Measurements from ENCODE around the gene BLOC1S3.
A peak's percentile ranks its signal among the peaks of the same experiment; 100 is the strongest.

DNA sequence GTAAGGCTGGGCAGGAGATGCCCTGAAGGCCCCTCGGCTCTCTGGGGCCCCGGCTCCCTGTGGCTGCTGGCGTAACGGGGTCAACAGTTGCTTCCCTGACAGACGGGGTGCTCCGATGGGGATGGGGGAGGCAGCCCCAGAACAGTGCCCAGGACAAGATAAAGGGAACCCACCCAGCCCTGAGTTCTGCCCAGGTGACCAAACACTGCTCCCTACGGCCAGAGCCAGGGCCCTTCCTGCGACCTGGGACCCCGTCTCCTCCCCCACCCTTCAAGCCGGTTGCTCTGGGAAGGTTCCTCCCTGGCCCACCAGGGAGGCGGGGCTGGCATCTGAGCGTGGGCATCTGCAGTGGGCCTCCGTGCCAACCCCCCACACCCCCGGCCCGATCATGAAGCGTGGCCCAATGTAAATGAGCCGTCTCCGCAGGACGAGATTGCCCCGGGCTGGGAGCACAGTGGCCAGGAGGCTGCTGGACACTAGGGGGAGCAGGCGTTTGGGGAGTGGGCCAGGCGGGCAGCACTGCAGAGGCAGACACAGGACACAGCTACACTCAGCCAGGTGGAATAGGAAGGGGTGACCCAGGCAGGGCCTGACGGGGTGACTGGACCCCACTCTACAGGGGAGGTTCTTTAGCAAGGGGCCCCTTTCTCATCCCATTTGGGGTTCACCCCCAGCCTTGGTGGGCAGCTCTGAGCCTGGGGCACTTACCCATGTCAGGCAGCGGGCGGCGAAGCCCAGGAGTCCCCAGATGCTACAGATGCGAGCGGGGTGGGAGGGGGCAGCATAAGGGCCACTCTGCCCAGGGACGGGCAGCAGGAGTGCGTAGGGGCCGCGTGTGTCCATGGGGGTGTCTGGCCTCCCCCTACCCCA is 16.6 kb upstream of the BLOC1S3 start:
- TF ChIP-seq REST (IDR thresholded peaks at IDR 0.05; ENCODE audit: borderline replicate concordance in 1 of 2, low read depth in 1 of 2, low read length in 2 of 2) (no peak), RBM39 (IDR thresholded peaks at IDR 0.05; ENCODE audit: low read depth, low read length, poor library complexity, severe bottlenecking) (no peak), RARA (CRISPR knock-in tag; IDR thresholded peaks at IDR 0.05) (no peak), ZNF773 (CRISPR knock-in tag; IDR thresholded peaks at IDR 0.05; ENCODE audit: borderline replicate concordance) (no peak), KAT7 (CRISPR knock-in tag; IDR thresholded peaks at IDR 0.05; ENCODE audit: borderline replicate concordance) (no peak), CTCF (CRISPR knock-in tag; IDR thresholded peaks at IDR 0.05) (peak; percentile 93), MLXIP (CRISPR knock-in tag; IDR thresholded peaks at IDR 0.05; ENCODE audit: borderline replicate concordance) (no peak), ZNF558 (CRISPR knock-in tag; IDR thresholded peaks at IDR 0.05; ENCODE audit: borderline replicate concordance) (no peak)

Measured in HepG2 (cell line).